DND-41 (cell line): ENCODE data around the gene ASB4.
A peak's percentile ranks its signal among the peaks of the same experiment; 100 is the strongest.

Source experiments
- ATAC-seq: fragments of 200-7000 bp; cut with Tn5 transposase; 3 replicates; pipeline ENCODE4 v1.9.1; 2021; ENCODE audit warnings: low read depth; ENCODE audit not compliant: insufficient read depth
- DNase-seq: peaks from one replicate; pipeline ENCODE4 v3.0.0-alpha.2; 2020
- H2AFZ ChIP-seq: 2 replicates; pipeline ENCODE4 v1.6.0; 2012; ENCODE audit warnings: low read depth, low read length
- H3K27ac ChIP-seq: 2 replicates; pipeline ENCODE4 v1.5.1; 2012; ENCODE audit warnings: low read length, inconsistent platforms
- H3K27me3 ChIP-seq: fragments of 200-600 bp; sonication (generic); 2 replicates; pipeline ENCODE4 v1.6.0; 2012; ENCODE audit warnings: low read length, mild to moderate bottlenecking, inconsistent platforms; ENCODE audit not compliant: insufficient read depth, poor library complexity
- H3K36me3 ChIP-seq: 2 replicates; pipeline ENCODE4 v1.5.1; 2012; ENCODE audit warnings: low read length, inconsistent platforms; ENCODE audit not compliant: insufficient read depth
- H3K4me1 ChIP-seq: 2 replicates; pipeline ENCODE4 v1.5.1; 2012; ENCODE audit warnings: mild to moderate bottlenecking, low read length; ENCODE audit not compliant: insufficient read depth
- H3K4me2 ChIP-seq: 2 replicates; pipeline ENCODE4 v1.6.0; 2012; ENCODE audit warnings: mild to moderate bottlenecking, moderate library complexity, low read length, inconsistent platforms; ENCODE audit not compliant: insufficient read depth
- H3K4me3 ChIP-seq, 2 experiments: fragments of 200-600 bp in 1 of 2; shearing (Covaris generic) in 1 of 2; 2 replicates each; pipeline ENCODE4 v1.5.1; 2012 to 2016; ENCODE audit warnings: inconsistent platforms in 2 of 2, low read length in 2 of 2, mild to moderate bottlenecking in 2 of 2, low read depth in 1 of 2, moderate library complexity in 1 of 2
- H3K79me2 ChIP-seq: 2 replicates; pipeline ENCODE4 v1.6.0; 2012; ENCODE audit warnings: low read length, inconsistent platforms; ENCODE audit not compliant: insufficient read depth
- H3K9ac ChIP-seq: 2 replicates; pipeline ENCODE4 v1.6.0; 2012; ENCODE audit warnings: low read depth, mild to moderate bottlenecking, inconsistent platforms, low read length, moderate library complexity
- H3K9me3 ChIP-seq: 2 replicates; pipeline ENCODE4 v1.5.1; 2012; ENCODE audit warnings: low read length, moderate library complexity, mild to moderate bottlenecking, inconsistent platforms; ENCODE audit not compliant: insufficient read depth, severe bottlenecking
- H4K20me1 ChIP-seq: 2 replicates; pipeline ENCODE4 v1.6.0; 2012; ENCODE audit warnings: low read length; ENCODE audit not compliant: insufficient read depth
- CTCF ChIP-seq: IDR thresholded peaks from 2 replicates; pipeline ENCODE4 v1.5.1; 2012; ENCODE audit warnings: borderline replicate concordance, low read length, moderate library complexity, mild to moderate bottlenecking; ENCODE audit not compliant: poor library complexity, severe bottlenecking; ENCODE audit errors: extremely low read depth
- EZH2 ChIP-seq: IDR thresholded peaks from 3 replicates; pipeline ENCODE4 v1.6.1; 2012; ENCODE audit warnings: borderline replicate concordance, low read depth, mild to moderate bottlenecking, moderate library complexity, low read length, inconsistent platforms; ENCODE audit not compliant: severe bottlenecking

Gene ASB4

GRCh38 chr7:95476072-95476847 is 9.5 kb upstream of the ASB4 start:
- ATAC-seq: peak; percentile 37; the same call in 1 of the 3 replicates
- no peaks in the 10 kb centered on the region for H3K27me3 ChIP-seq
- peak overlapping the region; percentile 37; the same call in 1 of the 2 replicates for H3K4me2 ChIP-seq
- H3K4me1 ChIP-seq: peaks cover 41% of the 10 kb centered on the region
- H4K20me1 ChIP-seq: no peaks in the 10 kb centered on the region
- no peaks in the 10 kb centered on the region for H3K36me3 ChIP-seq
- H3K79me2 ChIP-seq: no peaks in the 10 kb centered on the region
- peak overlapping the region; percentile 19; the same call in 1 of the 2 replicates for H3K9ac ChIP-seq
- no peak for TF ChIP-seq EZH2
- H3K27ac ChIP-seq: peak overlapping the region; percentile 73
- H2AFZ ChIP-seq: peak overlapping the region; percentile 70
- DNase-seq: no peak
- no peak overlapping the region for H3K4me3 ChIP-seq
- H3K9me3 ChIP-seq: no peaks in the 10 kb centered on the region

GRCh38 chr7:95476904-95477594 is 8.7 kb upstream of the ASB4 start:
- Histone ChIP-seq H3K9me3 (no peaks in the 10 kb centered on the region), H4K20me1 (no peaks in the 10 kb centered on the region), H3K4me2 (peak overlapping the region; percentile 37; the same call in 1 of the 2 replicates), H3K4me3 (no peak overlapping the region), H3K27me3 (no peaks in the 10 kb centered on the region), H3K9ac (peak overlapping the region; percentile 20; the same call in 1 of the 2 replicates), H3K79me2 (no peaks in the 10 kb centered on the region), H3K4me1 (peaks cover 33% of the 10 kb centered on the region), H2AFZ (peak overlapping the region; percentile 70), H3K36me3 (no peaks in the 10 kb centered on the region), H3K27ac (peak overlapping the region; percentile 73)
- TF ChIP-seq EZH2 (no peak), CTCF (peak; percentile 85)
- ATAC-seq: peak; percentile 83
- DNase-seq: peak; percentile 73

- Histone ChIP-seq H3K4me2 (no peak overlapping the region), H3K4me3 (no peak overlapping the region), H3K9me3 (no peaks in the 10 kb centered on the region), H3K9ac (no peak overlapping the region), H3K79me2 (no peaks in the 10 kb centered on the region), H3K4me1 (peaks cover 26% of the 10 kb centered on the region), H3K27me3 (no peaks in the 10 kb centered on the region), H4K20me1 (no peaks in the 10 kb centered on the region), H3K27ac (peak overlapping the region; percentile 28), H3K36me3 (no peaks in the 10 kb centered on the region), H2AFZ (peak overlapping the region; percentile 10)
- DNase-seq (no peak), ATAC-seq (no peak)
- TF ChIP-seq EZH2 (no peak), CTCF (peak; percentile 24)
These were observed 7.3 kb upstream of the ASB4 start for GRCh38 chr7:95478272-95479037.
